Measurements from ENCODE around the gene APRT.

DNA sequence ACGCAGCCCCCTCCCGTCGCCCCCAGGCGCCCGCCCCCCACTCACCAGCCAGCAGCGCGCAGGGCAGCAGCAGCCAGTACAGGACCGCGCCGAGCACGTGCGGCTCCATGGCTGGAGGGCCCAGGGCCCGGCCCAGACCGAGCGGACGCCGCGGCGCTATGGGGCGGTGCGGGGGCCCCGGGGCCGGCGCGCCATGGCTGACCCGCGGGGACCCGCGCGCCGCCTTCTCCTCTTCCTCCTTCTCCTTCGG, 26.9 kb downstream of the APRT start:
- no peak for TF ChIP-seq POLR2A (IDR thresholded peaks at IDR 0.05)
- TF ChIP-seq, protein P1, sequence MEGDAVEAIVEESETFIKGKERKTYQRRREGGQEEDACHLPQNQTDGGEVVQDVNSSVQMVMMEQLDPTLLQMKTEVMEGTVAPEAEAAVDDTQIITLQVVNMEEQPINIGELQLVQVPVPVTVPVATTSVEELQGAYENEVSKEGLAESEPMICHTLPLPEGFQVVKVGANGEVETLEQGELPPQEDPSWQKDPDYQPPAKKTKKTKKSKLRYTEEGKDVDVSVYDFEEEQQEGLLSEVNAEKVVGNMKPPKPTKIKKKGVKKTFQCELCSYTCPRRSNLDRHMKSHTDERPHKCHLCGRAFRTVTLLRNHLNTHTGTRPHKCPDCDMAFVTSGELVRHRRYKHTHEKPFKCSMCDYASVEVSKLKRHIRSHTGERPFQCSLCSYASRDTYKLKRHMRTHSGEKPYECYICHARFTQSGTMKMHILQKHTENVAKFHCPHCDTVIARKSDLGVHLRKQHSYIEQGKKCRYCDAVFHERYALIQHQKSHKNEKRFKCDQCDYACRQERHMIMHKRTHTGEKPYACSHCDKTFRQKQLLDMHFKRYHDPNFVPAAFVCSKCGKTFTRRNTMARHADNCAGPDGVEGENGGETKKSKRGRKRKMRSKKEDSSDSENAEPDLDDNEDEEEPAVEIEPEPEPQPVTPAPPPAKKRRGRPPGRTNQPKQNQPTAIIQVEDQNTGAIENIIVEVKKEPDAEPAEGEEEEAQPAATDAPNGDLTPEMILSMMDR (IDR thresholded peaks at IDR 0.05) = peak in 1 of 4 experiments; percentile 3

Data from uterus (tissue), 2 donors.